ENCODE results near the gene ICOSLG. TPM values are rescaled to one million over a fixed set of nuclear protein-coding genes. Genes with fewer than 3 reads are reported as not detected.
"Not testable (repeated sequence)": the region's sequence is repeated elsewhere in the genome, so short reads cannot be mapped to it uniquely, and the experiment has no call there.

The ICOSLG gene
- total RNA-seq, 2 experiments from 2014 or later, result 22.2 to 22.9 TPM

- H3K4me1 Mint-ChIP-seq (ENCODE audit: low read depth); H3K36me3 ChIP-seq (ENCODE audit: insufficient read depth, low read length); DNase-seq; H3K27me3 Mint-ChIP-seq; CTCF ChIA-PET; intact Hi-C loops (cut with DNase I, micrococcal nuclease); H3K36me3 Mint-ChIP-seq (ENCODE audit: low read depth); H3K4me3 Mint-ChIP-seq; H3K9me3 Mint-ChIP-seq; H3K27ac ChIP-seq (ENCODE audit: low read depth in 1 of 2, low read length in 2 of 2); H3K4me3 ChIP-seq (ENCODE audit: low read length); POLR2A ChIA-PET; H3K27me3 ChIP-seq (ENCODE audit: control insufficient read depth in 1 of 2, insufficient read depth in 2 of 2, low read length in 2 of 2); H3K9me3 ChIP-seq (ENCODE audit: control insufficient read depth in 1 of 2, insufficient read depth in 1 of 2, low read length in 2 of 2); ATAC-seq (ENCODE audit: poor library complexity); H3K27ac Mint-ChIP-seq: not testable (repeated sequence)
- peaks cover 10% of the 10 kb centered on the region for H3K4me1 ChIP-seq (ENCODE audit: insufficient read depth, low read length)
These were observed 45.9 kb downstream of the ICOSLG start for GRCh38 chr21:44194888-44195287.

GRCh38 chr21:44194451-44194850 is 46.3 kb downstream of the ICOSLG start:
- H3K4me3 Mint-ChIP-seq; H3K36me3 Mint-ChIP-seq (ENCODE audit: low read depth); intact Hi-C loops (cut with DNase I, micrococcal nuclease): not testable (repeated sequence)

GRCh38 chr21:44193108-44193507 is 47.6 kb downstream of the ICOSLG start:
- H3K4me1 Mint-ChIP-seq (ENCODE audit: low read depth); H3K36me3 ChIP-seq (ENCODE audit: insufficient read depth, low read length); CTCF ChIA-PET; H3K27me3 ChIP-seq (ENCODE audit: control insufficient read depth in 1 of 2, insufficient read depth in 2 of 2, low read length in 2 of 2); POLR2A ChIA-PET; H3K27me3 Mint-ChIP-seq; H3K36me3 Mint-ChIP-seq (ENCODE audit: low read depth); ATAC-seq (ENCODE audit: poor library complexity); H3K9me3 ChIP-seq (ENCODE audit: control insufficient read depth in 1 of 2, insufficient read depth in 1 of 2, low read length in 2 of 2); intact Hi-C loops (cut with DNase I, micrococcal nuclease); H3K27ac ChIP-seq (ENCODE audit: low read depth in 1 of 2, low read length in 2 of 2); H3K27ac Mint-ChIP-seq; H3K9me3 Mint-ChIP-seq; H3K4me3 Mint-ChIP-seq; DNase-seq; H3K4me3 ChIP-seq (ENCODE audit: low read length): not testable (repeated sequence)
- peaks cover 10% of the 10 kb centered on the region for H3K4me1 ChIP-seq (ENCODE audit: insufficient read depth, low read length)

More at GRCh38 chr21:44194451-44194850, 46.3 kb downstream of the ICOSLG start:
- peaks cover 10% of the 10 kb centered on the region for H3K4me1 ChIP-seq (ENCODE audit: insufficient read depth, low read length)
- H3K27ac Mint-ChIP-seq; ATAC-seq (ENCODE audit: poor library complexity); H3K36me3 ChIP-seq (ENCODE audit: insufficient read depth, low read length); CTCF ChIA-PET; H3K9me3 ChIP-seq (ENCODE audit: control insufficient read depth in 1 of 2, insufficient read depth in 1 of 2, low read length in 2 of 2); DNase-seq; H3K27me3 Mint-ChIP-seq; H3K4me1 Mint-ChIP-seq (ENCODE audit: low read depth); H3K27ac ChIP-seq (ENCODE audit: low read depth in 1 of 2, low read length in 2 of 2); H3K9me3 Mint-ChIP-seq; POLR2A ChIA-PET; H3K4me3 ChIP-seq (ENCODE audit: low read length); H3K27me3 ChIP-seq (ENCODE audit: control insufficient read depth in 1 of 2, insufficient read depth in 2 of 2, low read length in 2 of 2): not testable (repeated sequence)

GRCh38 chr21:44190349-44191271 is 50.1 kb downstream of the ICOSLG start:
- H3K27me3 Mint-ChIP-seq; POLR2A ChIA-PET; H3K36me3 ChIP-seq (ENCODE audit: insufficient read depth, low read length); H3K9me3 ChIP-seq (ENCODE audit: control insufficient read depth in 1 of 2, insufficient read depth in 1 of 2, low read length in 2 of 2); H3K4me1 Mint-ChIP-seq (ENCODE audit: low read depth); H3K4me3 Mint-ChIP-seq; H3K27me3 ChIP-seq (ENCODE audit: control insufficient read depth in 1 of 2, insufficient read depth in 2 of 2, low read length in 2 of 2); H3K4me3 ChIP-seq (ENCODE audit: low read length); H3K9me3 Mint-ChIP-seq; intact Hi-C loops (cut with DNase I, micrococcal nuclease); H3K27ac ChIP-seq (ENCODE audit: low read depth in 1 of 2, low read length in 2 of 2); DNase-seq; CTCF ChIA-PET; ATAC-seq (ENCODE audit: poor library complexity); H3K27ac Mint-ChIP-seq; H3K4me1 ChIP-seq (ENCODE audit: insufficient read depth, low read length); H3K36me3 Mint-ChIP-seq (ENCODE audit: low read depth): not testable (repeated sequence)

GRCh38 chr21:44184862-44185261 is 55.9 kb downstream of the ICOSLG start:
- H3K9me3 ChIP-seq (ENCODE audit: control insufficient read depth in 1 of 2, insufficient read depth in 1 of 2, low read length in 2 of 2); DNase-seq; H3K36me3 ChIP-seq (ENCODE audit: insufficient read depth, low read length); H3K27ac ChIP-seq (ENCODE audit: low read depth in 1 of 2, low read length in 2 of 2); CTCF ChIA-PET; ATAC-seq (ENCODE audit: poor library complexity); H3K27me3 Mint-ChIP-seq; POLR2A ChIA-PET; H3K9me3 Mint-ChIP-seq; H3K27me3 ChIP-seq (ENCODE audit: control insufficient read depth in 1 of 2, insufficient read depth in 2 of 2, low read length in 2 of 2); H3K4me3 Mint-ChIP-seq; intact Hi-C loops (cut with DNase I, micrococcal nuclease); H3K4me1 ChIP-seq (ENCODE audit: insufficient read depth, low read length); H3K4me3 ChIP-seq (ENCODE audit: low read length); H3K4me1 Mint-ChIP-seq (ENCODE audit: low read depth); H3K36me3 Mint-ChIP-seq (ENCODE audit: low read depth); H3K27ac Mint-ChIP-seq: not testable (repeated sequence)

GRCh38 chr21:44182202-44182601 is 58.5 kb downstream of the ICOSLG start:
- H3K36me3 ChIP-seq (ENCODE audit: insufficient read depth, low read length); H3K27me3 ChIP-seq (ENCODE audit: control insufficient read depth in 1 of 2, insufficient read depth in 2 of 2, low read length in 2 of 2); H3K9me3 ChIP-seq (ENCODE audit: control insufficient read depth in 1 of 2, insufficient read depth in 1 of 2, low read length in 2 of 2); CTCF ChIA-PET; H3K9me3 Mint-ChIP-seq; ATAC-seq (ENCODE audit: poor library complexity); DNase-seq; H3K4me1 ChIP-seq (ENCODE audit: insufficient read depth, low read length); H3K27ac ChIP-seq (ENCODE audit: low read depth in 1 of 2, low read length in 2 of 2); H3K4me3 ChIP-seq (ENCODE audit: low read length); POLR2A ChIA-PET; H3K4me3 Mint-ChIP-seq; H3K27ac Mint-ChIP-seq; H3K27me3 Mint-ChIP-seq; intact Hi-C loops (cut with DNase I, micrococcal nuclease); H3K36me3 Mint-ChIP-seq (ENCODE audit: low read depth); H3K4me1 Mint-ChIP-seq (ENCODE audit: low read depth): not testable (repeated sequence)

GRCh38 chr21:44181506-44181905 is 59.2 kb downstream of the ICOSLG start:
- H3K4me1 ChIP-seq (ENCODE audit: insufficient read depth, low read length); DNase-seq; H3K36me3 Mint-ChIP-seq (ENCODE audit: low read depth); H3K9me3 Mint-ChIP-seq; H3K27ac Mint-ChIP-seq; POLR2A ChIA-PET; CTCF ChIA-PET; H3K4me3 ChIP-seq (ENCODE audit: low read length); H3K4me1 Mint-ChIP-seq (ENCODE audit: low read depth); ATAC-seq (ENCODE audit: poor library complexity); H3K4me3 Mint-ChIP-seq; H3K27me3 Mint-ChIP-seq; H3K36me3 ChIP-seq (ENCODE audit: insufficient read depth, low read length); intact Hi-C loops (cut with DNase I, micrococcal nuclease); H3K27me3 ChIP-seq (ENCODE audit: control insufficient read depth in 1 of 2, insufficient read depth in 2 of 2, low read length in 2 of 2); H3K9me3 ChIP-seq (ENCODE audit: control insufficient read depth in 1 of 2, insufficient read depth in 1 of 2, low read length in 2 of 2); H3K27ac ChIP-seq (ENCODE audit: low read depth in 1 of 2, low read length in 2 of 2): not testable (repeated sequence)
